ENCODE results near the gene ATG101.

The ATG101 gene

DNA sequence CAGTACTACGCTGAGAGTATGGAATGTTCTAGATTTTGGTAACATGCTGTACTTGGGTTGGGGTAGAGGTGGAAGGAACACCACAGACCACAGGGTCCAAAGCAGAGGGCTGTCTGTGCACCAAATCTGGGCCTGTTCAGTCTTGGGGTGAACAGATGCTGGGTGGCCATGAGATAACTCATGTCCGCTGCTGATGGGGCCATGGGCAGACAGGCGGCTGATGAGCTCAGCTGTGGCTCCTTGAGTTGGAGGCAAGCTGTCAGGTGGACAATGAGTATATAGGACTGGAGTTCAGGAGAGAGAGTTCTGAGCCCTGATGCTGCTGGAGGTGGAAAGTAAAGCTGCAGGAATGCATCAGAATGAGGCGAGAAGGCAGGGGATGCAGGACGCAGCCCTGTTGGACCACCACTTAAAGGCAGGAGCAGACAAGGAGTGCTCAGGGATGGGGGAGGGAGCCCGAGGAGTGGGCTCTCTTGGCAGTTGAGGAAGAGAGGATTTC is 16.0 kb downstream of the ATG101 start:
- H3K27ac ChIP-seq (ENCODE audit: low read depth, low read length): no peak overlapping the region
- H2AK5ac ChIP-seq (ENCODE audit: low read length): no peak overlapping the region
- no peak overlapping the region for H2BK120ac ChIP-seq (ENCODE audit: insufficient read depth, low read length, poor library complexity)
- no peak overlapping the region for H4K12ac ChIP-seq (ENCODE audit: low read depth, low read length)
- H3K4ac ChIP-seq (ENCODE audit: low read depth, low read length): no peak overlapping the region
- no peak overlapping the region for H3K23ac ChIP-seq (ENCODE audit: low read length)
- no peak overlapping the region for H2BK5ac ChIP-seq (ENCODE audit: low read depth, low read length, poor library complexity)
- no peaks in the 10 kb centered on the region for H3K79me2 ChIP-seq (ENCODE audit: control insufficient read depth, insufficient read depth, low read length, poor library complexity)
- H3K27me3 ChIP-seq (ENCODE audit: insufficient read depth, low read length): no peaks in the 10 kb centered on the region
- no peak overlapping the region for H3K4me3 ChIP-seq (ENCODE audit: low read depth, low read length)
- H3K9me3 ChIP-seq (ENCODE audit: insufficient read depth, low read depth, low read length): no peaks in the 10 kb centered on the region
- no peak for DNase-seq
- no peaks in the 10 kb centered on the region for H3K36me3 ChIP-seq (ENCODE audit: control insufficient read depth in 1 of 2, insufficient read depth in 2 of 2, low read length in 2 of 2)
- H3K18ac ChIP-seq (ENCODE audit: low read length): no peak overlapping the region
- no peak overlapping the region for H4K8ac ChIP-seq (ENCODE audit: low read depth, low read length)
- H2BK12ac ChIP-seq (ENCODE audit: low read length): no peak overlapping the region
- no peaks in the 10 kb centered on the region for H3K79me1 ChIP-seq (ENCODE audit: low read length)
- no peaks in the 10 kb centered on the region for H3K4me1 ChIP-seq (ENCODE audit: control insufficient read depth in 1 of 2, insufficient read depth in 2 of 2, low read length in 2 of 2)
- H3K9ac ChIP-seq (ENCODE audit: low read length): no peak overlapping the region
- no peak overlapping the region for H3K14ac ChIP-seq (ENCODE audit: low read length)
- H2AFZ ChIP-seq (ENCODE audit: insufficient read depth, low read length, poor library complexity): no peak overlapping the region
- H4K91ac ChIP-seq (ENCODE audit: low read depth, low read length): no peak overlapping the region
- H3K4me2 ChIP-seq (ENCODE audit: low read length): no peak overlapping the region
- WGBS (ENCODE audit: extremely low coverage, insufficient coverage, insufficient read length): no CpG with 5 or more reads among the region's 6 CpGs

DNA sequence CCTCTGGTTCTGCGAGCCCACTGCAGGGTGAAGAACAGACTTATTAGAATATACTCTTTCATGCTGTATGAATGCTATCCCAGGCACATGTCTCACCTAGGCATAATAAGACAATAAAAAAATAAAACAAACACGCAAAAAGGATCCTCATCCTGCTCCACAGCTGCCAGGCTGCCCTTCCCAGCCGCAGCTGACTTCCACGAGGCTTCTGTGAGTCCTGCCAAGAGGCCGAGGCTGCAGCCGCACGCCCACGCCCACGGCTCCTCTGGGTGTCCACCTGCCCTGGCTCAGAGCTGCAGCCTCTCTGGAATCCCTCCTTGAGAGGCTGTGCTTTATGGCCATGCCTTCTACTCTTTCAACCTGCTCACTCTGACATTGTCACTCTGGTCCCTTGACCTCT is 16.6 kb downstream of the ATG101 start:
- Histone ChIP-seq H4K12ac (ENCODE audit: low read depth, low read length) (no peak overlapping the region), H2AK5ac (ENCODE audit: low read length) (no peak overlapping the region), H3K9ac (ENCODE audit: low read length) (no peak overlapping the region), H3K4ac (ENCODE audit: low read depth, low read length) (no peak overlapping the region), H3K4me1 (ENCODE audit: control insufficient read depth in 1 of 2, insufficient read depth in 2 of 2, low read length in 2 of 2) (no peaks in the 10 kb centered on the region), H3K18ac (ENCODE audit: low read length) (no peak overlapping the region), H3K79me2 (ENCODE audit: control insufficient read depth, insufficient read depth, low read length, poor library complexity) (no peaks in the 10 kb centered on the region), H4K8ac (ENCODE audit: low read depth, low read length) (no peak overlapping the region), H2AFZ (ENCODE audit: insufficient read depth, low read length, poor library complexity) (no peak overlapping the region), H2BK5ac (ENCODE audit: low read depth, low read length, poor library complexity) (no peak overlapping the region), H2BK120ac (ENCODE audit: insufficient read depth, low read length, poor library complexity) (no peak overlapping the region), H3K27me3 (ENCODE audit: insufficient read depth, low read length) (no peaks in the 10 kb centered on the region), H3K79me1 (ENCODE audit: low read length) (no peaks in the 10 kb centered on the region), H3K23ac (ENCODE audit: low read length) (no peak overlapping the region), H3K4me2 (ENCODE audit: low read length) (no peak overlapping the region), H4K91ac (ENCODE audit: low read depth, low read length) (no peak overlapping the region), H3K9me3 (ENCODE audit: insufficient read depth, low read depth, low read length) (no peaks in the 10 kb centered on the region), H3K27ac (ENCODE audit: low read depth, low read length) (no peak overlapping the region), H2BK12ac (ENCODE audit: low read length) (no peak overlapping the region), H3K14ac (ENCODE audit: low read length) (no peak overlapping the region), H3K36me3 (ENCODE audit: control insufficient read depth in 1 of 2, insufficient read depth in 2 of 2, low read length in 2 of 2) (no peaks in the 10 kb centered on the region), H3K4me3 (ENCODE audit: low read depth, low read length) (no peak overlapping the region)
- no CpG with 5 or more reads among the region's 9 CpGs for WGBS (ENCODE audit: extremely low coverage, insufficient coverage, insufficient read length)
- no peak for DNase-seq

- H3K4me3 ChIP-seq (ENCODE audit: low read depth, low read length): no peak overlapping the region
- no peaks in the 10 kb centered on the region for H3K79me1 ChIP-seq (ENCODE audit: low read length)
- no peaks in the 10 kb centered on the region for H3K79me2 ChIP-seq (ENCODE audit: control insufficient read depth, insufficient read depth, low read length, poor library complexity)
- H3K36me3 ChIP-seq (ENCODE audit: control insufficient read depth in 1 of 2, insufficient read depth in 2 of 2, low read length in 2 of 2): no peaks in the 10 kb centered on the region
- no peak for DNase-seq
- H3K9ac ChIP-seq (ENCODE audit: low read length): no peak overlapping the region
- H3K4ac ChIP-seq (ENCODE audit: low read depth, low read length): no peak overlapping the region
- H3K4me1 ChIP-seq (ENCODE audit: control insufficient read depth in 1 of 2, insufficient read depth in 2 of 2, low read length in 2 of 2): no peaks in the 10 kb centered on the region
- H3K14ac ChIP-seq (ENCODE audit: low read length): no peak overlapping the region
- H2AFZ ChIP-seq (ENCODE audit: insufficient read depth, low read length, poor library complexity): no peak overlapping the region
- no peak overlapping the region for H4K8ac ChIP-seq (ENCODE audit: low read depth, low read length)
- H2BK12ac ChIP-seq (ENCODE audit: low read length): no peak overlapping the region
- no peak overlapping the region for H4K12ac ChIP-seq (ENCODE audit: low read depth, low read length)
- WGBS (ENCODE audit: extremely low coverage, insufficient coverage, insufficient read length): no CpG with 5 or more reads among the region's 22 CpGs
- no peak overlapping the region for H2AK5ac ChIP-seq (ENCODE audit: low read length)
- H4K91ac ChIP-seq (ENCODE audit: low read depth, low read length): no peak overlapping the region
- H3K27ac ChIP-seq (ENCODE audit: low read depth, low read length): no peak overlapping the region
- H3K4me2 ChIP-seq (ENCODE audit: low read length): no peak overlapping the region
- H2BK5ac ChIP-seq (ENCODE audit: low read depth, low read length, poor library complexity): no peak overlapping the region
- no peaks in the 10 kb centered on the region for H3K9me3 ChIP-seq (ENCODE audit: insufficient read depth, low read depth, low read length)
- H3K27me3 ChIP-seq (ENCODE audit: insufficient read depth, low read length): no peaks in the 10 kb centered on the region
- no peak overlapping the region for H3K23ac ChIP-seq (ENCODE audit: low read length)
- no peak overlapping the region for H2BK120ac ChIP-seq (ENCODE audit: insufficient read depth, low read length, poor library complexity)
- H3K18ac ChIP-seq (ENCODE audit: low read length): no peak overlapping the region
Measured at GRCh38 chr12:52086944-52087835, 17.4 kb downstream of the ATG101 start.

DNA sequence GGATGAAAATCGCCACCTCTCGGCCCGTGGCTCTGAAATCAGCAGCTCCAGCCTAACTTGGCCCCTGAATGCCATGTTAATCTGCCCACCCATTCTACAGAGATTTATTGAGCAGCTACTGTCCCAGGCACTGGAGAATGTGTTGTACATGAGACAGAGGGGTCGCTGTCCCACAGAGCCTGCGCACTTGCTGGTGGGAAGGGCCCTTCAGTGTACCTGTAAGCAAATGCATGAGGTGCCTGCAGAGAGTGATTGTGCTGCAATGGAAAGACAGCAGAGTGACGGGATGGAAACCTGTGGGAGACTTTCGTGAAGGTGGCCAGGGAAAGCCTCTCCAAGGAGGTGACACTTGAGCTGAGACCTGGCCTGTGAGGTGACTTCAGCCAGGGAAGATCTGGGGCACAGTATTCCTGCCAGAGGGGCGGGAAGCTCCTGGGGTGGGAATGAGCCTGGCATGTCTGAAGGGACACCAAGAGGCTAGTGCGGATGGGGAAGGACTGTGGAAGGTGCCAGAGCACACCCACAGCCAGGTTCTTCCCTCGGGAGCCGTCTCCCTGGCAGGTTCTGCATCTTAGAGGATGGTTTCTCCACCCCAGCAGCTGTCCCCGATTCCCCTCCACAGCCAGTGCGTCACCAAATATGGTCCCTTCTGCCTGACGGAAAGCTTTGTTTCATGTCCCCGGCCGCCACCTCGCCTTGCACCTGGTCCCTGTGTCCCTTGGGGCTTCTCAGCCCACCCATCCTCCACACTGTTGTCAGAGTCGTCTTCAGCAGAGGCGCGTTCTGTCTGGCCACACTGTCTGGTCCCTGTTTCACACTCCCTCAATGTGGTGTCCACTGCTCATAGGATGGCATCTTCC is 18.4 kb downstream of the ATG101 start:
- Histone ChIP-seq H3K4me3 (ENCODE audit: low read depth, low read length) (no peak overlapping the region), H2BK120ac (ENCODE audit: insufficient read depth, low read length, poor library complexity) (no peak overlapping the region), H2BK5ac (ENCODE audit: low read depth, low read length, poor library complexity) (no peak overlapping the region), H2AK5ac (ENCODE audit: low read length) (no peak overlapping the region), H3K36me3 (ENCODE audit: control insufficient read depth in 1 of 2, insufficient read depth in 2 of 2, low read length in 2 of 2) (no peaks in the 10 kb centered on the region), H3K18ac (ENCODE audit: low read length) (no peak overlapping the region), H2BK12ac (ENCODE audit: low read length) (no peak overlapping the region), H3K23ac (ENCODE audit: low read length) (no peak overlapping the region), H3K27me3 (ENCODE audit: insufficient read depth, low read length) (no peaks in the 10 kb centered on the region), H3K4ac (ENCODE audit: low read depth, low read length) (no peak overlapping the region), H3K9ac (ENCODE audit: low read length) (no peak overlapping the region), H4K91ac (ENCODE audit: low read depth, low read length) (no peak overlapping the region), H3K9me3 (ENCODE audit: insufficient read depth, low read depth, low read length) (no peaks in the 10 kb centered on the region), H4K8ac (ENCODE audit: low read depth, low read length) (no peak overlapping the region), H3K14ac (ENCODE audit: low read length) (no peak overlapping the region), H2AFZ (ENCODE audit: insufficient read depth, low read length, poor library complexity) (no peak overlapping the region), H3K4me2 (ENCODE audit: low read length) (no peak overlapping the region), H3K27ac (ENCODE audit: low read depth, low read length) (no peak overlapping the region), H4K12ac (ENCODE audit: low read depth, low read length) (no peak overlapping the region), H3K4me1 (ENCODE audit: control insufficient read depth in 1 of 2, insufficient read depth in 2 of 2, low read length in 2 of 2) (no peaks in the 10 kb centered on the region), H3K79me1 (ENCODE audit: low read length) (no peaks in the 10 kb centered on the region), H3K79me2 (ENCODE audit: control insufficient read depth, insufficient read depth, low read length, poor library complexity) (no peaks in the 10 kb centered on the region)
- WGBS (ENCODE audit: extremely low coverage, insufficient coverage, insufficient read length): no CpG with 5 or more reads among the region's 20 CpGs
- DNase-seq: no peak

Data from trophoblast cell (in vitro differentiated cells and primary cell).